ENCODE data around the gene PLXNA4. TPM values are rescaled to one million over a fixed set of nuclear protein-coding genes. Genes with fewer than 3 reads are reported as not detected.

The PLXNA4 gene
- total RNA-seq, 2 donors from 2014 or later, result 0.41 to 2.8 TPM

GRCh38 chr7:132414857-132415256 lies 161.4 kb downstream of the PLXNA4 start:
- H3K9me3 ChIP-seq, result no peaks in the 10 kb centered on the region
- 96% methylated on average over 6 of the region's 6 CpGs for WGBS
- TF ChIP-seq POLR2AphosphoS5 (IDR thresholded peaks at IDR 0.05), result no peak
- TF ChIP-seq, protein P1, sequence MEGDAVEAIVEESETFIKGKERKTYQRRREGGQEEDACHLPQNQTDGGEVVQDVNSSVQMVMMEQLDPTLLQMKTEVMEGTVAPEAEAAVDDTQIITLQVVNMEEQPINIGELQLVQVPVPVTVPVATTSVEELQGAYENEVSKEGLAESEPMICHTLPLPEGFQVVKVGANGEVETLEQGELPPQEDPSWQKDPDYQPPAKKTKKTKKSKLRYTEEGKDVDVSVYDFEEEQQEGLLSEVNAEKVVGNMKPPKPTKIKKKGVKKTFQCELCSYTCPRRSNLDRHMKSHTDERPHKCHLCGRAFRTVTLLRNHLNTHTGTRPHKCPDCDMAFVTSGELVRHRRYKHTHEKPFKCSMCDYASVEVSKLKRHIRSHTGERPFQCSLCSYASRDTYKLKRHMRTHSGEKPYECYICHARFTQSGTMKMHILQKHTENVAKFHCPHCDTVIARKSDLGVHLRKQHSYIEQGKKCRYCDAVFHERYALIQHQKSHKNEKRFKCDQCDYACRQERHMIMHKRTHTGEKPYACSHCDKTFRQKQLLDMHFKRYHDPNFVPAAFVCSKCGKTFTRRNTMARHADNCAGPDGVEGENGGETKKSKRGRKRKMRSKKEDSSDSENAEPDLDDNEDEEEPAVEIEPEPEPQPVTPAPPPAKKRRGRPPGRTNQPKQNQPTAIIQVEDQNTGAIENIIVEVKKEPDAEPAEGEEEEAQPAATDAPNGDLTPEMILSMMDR (IDR thresholded peaks at IDR 0.05), result no peak
- TF ChIP-seq POLR2A (IDR thresholded peaks at IDR 0.05), result no peak

DNA sequence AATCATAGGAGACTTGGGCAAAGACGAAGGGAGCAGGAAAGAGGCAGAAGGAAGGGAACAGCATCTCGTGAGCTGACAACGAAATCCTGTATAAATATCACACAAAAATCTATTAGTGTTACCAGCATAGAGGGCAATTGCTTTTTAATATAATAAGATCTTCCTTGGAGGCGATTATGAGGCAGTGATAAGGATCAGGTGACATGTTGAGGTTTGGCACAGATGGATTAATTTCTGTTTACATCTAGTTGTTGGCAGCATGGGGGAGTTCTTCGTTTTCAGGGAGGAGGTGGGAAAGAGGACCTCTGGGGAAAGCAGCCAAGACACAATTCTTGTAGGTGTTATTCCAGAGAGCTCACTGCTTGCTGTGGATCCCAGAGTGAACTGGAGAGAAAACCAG lies 163.8 kb downstream of the PLXNA4 start:
- H3K36me3 ChIP-seq, result no peaks in the 10 kb centered on the region
- 17% methylated on average over 5 of the region's 5 CpGs for whole genome bisulfite sequencing
- intact Hi-C loops (cut with DNase I), result no loop called here

More at GRCh38 chr7:132414857-132415256, 161.4 kb downstream of the PLXNA4 start:
- no peak overlapping the region for H3K4me3 ChIP-seq
- no peaks in the 10 kb centered on the region for H3K36me3 ChIP-seq
- no peak for DNase-seq (ENCODE audit: low spot score)
- H3K4me1 ChIP-seq (replicated peaks), result no peaks in the 10 kb centered on the region
- no peaks in the 10 kb centered on the region for H3K27me3 ChIP-seq (replicated peaks; ENCODE audit: insufficient read depth)
- intact Hi-C loops (cut with DNase I), result no loop called here
- no peak overlapping the region for H3K27ac ChIP-seq

DNA sequence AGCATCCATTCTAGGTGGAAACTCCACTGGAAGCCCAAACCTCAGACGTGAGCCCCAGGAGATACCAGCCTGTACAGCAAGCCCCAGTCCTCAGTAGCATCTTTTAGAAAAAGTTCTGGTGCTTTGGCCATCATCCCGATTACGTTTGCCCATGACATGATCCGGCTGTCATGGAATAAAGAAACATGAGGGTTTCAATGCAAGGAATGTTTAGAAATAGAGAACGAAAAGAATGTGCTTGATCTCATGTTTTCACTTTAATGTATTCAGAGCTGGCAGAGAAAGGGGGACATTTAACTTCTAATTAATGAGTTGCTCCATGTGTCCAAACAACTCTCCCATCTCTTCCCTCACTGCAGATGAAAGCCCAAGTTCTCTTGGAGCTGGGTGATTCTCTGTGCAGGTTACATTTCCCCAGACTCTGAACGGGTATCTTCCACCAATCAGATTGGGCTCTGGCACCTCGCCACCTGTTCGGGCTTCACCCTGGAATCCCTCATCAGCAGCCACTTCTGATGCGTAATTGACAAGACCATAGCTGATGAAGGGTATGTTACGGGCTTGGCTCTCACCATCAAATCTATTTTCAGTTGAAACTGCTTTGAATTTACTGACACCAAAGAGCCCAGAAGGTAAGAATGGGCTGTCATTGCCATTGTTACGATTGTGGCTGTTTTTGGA lies 165.3 kb downstream of the PLXNA4 start:
- no peaks in the 10 kb centered on the region for H3K9me3 ChIP-seq
- intact Hi-C loops (cut with DNase I), result no loop called here
- H3K36me3 ChIP-seq, result no peaks in the 10 kb centered on the region
- DNase-seq (ENCODE audit: low spot score), result no peak
- H3K4me1 ChIP-seq (replicated peaks), result no peaks in the 10 kb centered on the region
- TF ChIP-seq POLR2AphosphoS5 (IDR thresholded peaks at IDR 0.05), result no peak
- TF ChIP-seq POLR2A (IDR thresholded peaks at IDR 0.05), result no peak
- TF ChIP-seq, protein P1 (IDR thresholded peaks at IDR 0.05), result no peak
- WGBS, result 72% methylated on average over 11 of the region's 11 CpGs
- H3K27me3 ChIP-seq (replicated peaks; ENCODE audit: insufficient read depth), result no peaks in the 10 kb centered on the region
- no peak overlapping the region for H3K27ac ChIP-seq
- no peak overlapping the region for H3K4me3 ChIP-seq

More for the DNA sequence above, 163.8 kb downstream of the PLXNA4 start:
- H3K9me3 ChIP-seq, result no peaks in the 10 kb centered on the region
- no peak overlapping the region for H3K4me3 ChIP-seq
- DNase-seq (ENCODE audit: low spot score), result no peak
- no peaks in the 10 kb centered on the region for H3K27me3 ChIP-seq (replicated peaks; ENCODE audit: insufficient read depth)
- no peaks in the 10 kb centered on the region for H3K4me1 ChIP-seq (replicated peaks)
- no peak for TF ChIP-seq POLR2AphosphoS5 (IDR thresholded peaks at IDR 0.05)
- TF ChIP-seq POLR2A (IDR thresholded peaks at IDR 0.05), result no peak
- TF ChIP-seq, protein P1 (IDR thresholded peaks at IDR 0.05), result no peak
- no peak overlapping the region for H3K27ac ChIP-seq

- H3K9me3 ChIP-seq, result no peaks in the 10 kb centered on the region
- WGBS, result 17% methylated on average over 7 of the region's 7 CpGs
- intact Hi-C loops (cut with DNase I), result no loop called here
Observed at GRCh38 chr7:132410385-132410784, 165.9 kb downstream of the PLXNA4 start.

More at GRCh38 chr7:132410385-132410784, 165.9 kb downstream of the PLXNA4 start:
- no peak for DNase-seq (ENCODE audit: low spot score)
- no peaks in the 10 kb centered on the region for H3K36me3 ChIP-seq
- no peaks in the 10 kb centered on the region for H3K4me1 ChIP-seq (replicated peaks)
- no peaks in the 10 kb centered on the region for H3K27me3 ChIP-seq (replicated peaks; ENCODE audit: insufficient read depth)
- H3K27ac ChIP-seq, result no peak overlapping the region
- H3K4me3 ChIP-seq, result no peak overlapping the region
- TF ChIP-seq, protein P1 (IDR thresholded peaks at IDR 0.05), result no peak
- TF ChIP-seq POLR2A (IDR thresholded peaks at IDR 0.05), result no peak
- no peak for TF ChIP-seq POLR2AphosphoS5 (IDR thresholded peaks at IDR 0.05)

All from prostate gland (tissue), 2 donors.